ENCODE measurements around the gene SRBD1. TPM values are rescaled to one million over a fixed set of nuclear protein-coding genes. Genes with fewer than 3 reads are reported as not detected.

The SRBD1 gene
- total RNA-seq, 1 donor from 2014 or later, result 6.3 TPM

- ATAC-seq, result no peak
- no peak for DNase-seq
- intact Hi-C loops (cut with micrococcal nuclease), result no loop called here
Observed at GRCh38 chr2:45637440-45637839, 26.4 kb upstream of the SRBD1 start.

GRCh38 chr2:45636008-45636407 is 24.9 kb upstream of the SRBD1 start:
- intact Hi-C loops (cut with micrococcal nuclease), result no loop called here
- ATAC-seq (no peak), DNase-seq (no peak)

GRCh38 chr2:45634223-45634622 is 23.2 kb upstream of the SRBD1 start:
- intact Hi-C loops (cut with micrococcal nuclease), result no loop called here

GRCh38 chr2:45631955-45632354 is 20.9 kb upstream of the SRBD1 start:
- ATAC-seq (no peak), DNase-seq (no peak)
- intact Hi-C loops (cut with micrococcal nuclease), result no loop called here

More at GRCh38 chr2:45634223-45634622, 23.2 kb upstream of the SRBD1 start:
- DNase-seq, result no peak
- ATAC-seq, result no peak

GRCh38 chr2:45631319-45631718 is 20.3 kb upstream of the SRBD1 start:
- intact Hi-C loops (cut with micrococcal nuclease), result no loop called here
- ATAC-seq, result no peak
- no peak for DNase-seq

- no peak for DNase-seq
- intact Hi-C loops (cut with micrococcal nuclease), result no loop called here
- ATAC-seq, result no peak
Observed at GRCh38 chr2:45629971-45630370, 18.9 kb upstream of the SRBD1 start.

- intact Hi-C loops (cut with micrococcal nuclease), result no loop called here
- ATAC-seq, result no peak
- DNase-seq, result no peak
Observed at GRCh38 chr2:45627911-45628310, 16.8 kb upstream of the SRBD1 start.

- DNase-seq (no peak), ATAC-seq (no peak)
- intact Hi-C loops (cut with micrococcal nuclease), result no loop called here
Observed at GRCh38 chr2:45626387-45627221, 15.5 kb upstream of the SRBD1 start.

- intact Hi-C loops (cut with micrococcal nuclease), result no loop called here
- DNase-seq (no peak), ATAC-seq (no peak)
Observed at GRCh38 chr2:45625824-45626223, 14.8 kb upstream of the SRBD1 start.

GRCh38 chr2:45623098-45623497 is 12.0 kb upstream of the SRBD1 start:
- ATAC-seq (no peak), DNase-seq (no peak)
- intact Hi-C loops (cut with micrococcal nuclease), result no loop called here

GRCh38 chr2:45622336-45623075 is 11.4 kb upstream of the SRBD1 start:
- DNase-seq, result no peak
- intact Hi-C loops (cut with micrococcal nuclease), result no loop called here
- ATAC-seq, result no peak

- no peak for DNase-seq
- ATAC-seq, result no peak
- intact Hi-C loops (cut with micrococcal nuclease), result no loop called here
Observed at GRCh38 chr2:45617496-45617895, 6.4 kb upstream of the SRBD1 start.

- ATAC-seq (no peak), DNase-seq (no peak)
- intact Hi-C loops (cut with micrococcal nuclease), result no loop called here
Observed at GRCh38 chr2:45616658-45617411, 5.8 kb upstream of the SRBD1 start.

GRCh38 chr2:45614871-45615415 is 3.9 kb upstream of the SRBD1 start:
- intact Hi-C loops (cut with micrococcal nuclease), result no loop called here
- DNase-seq, result no peak
- ATAC-seq, result no peak

- intact Hi-C loops (cut with micrococcal nuclease), result no loop called here
- no peak for ATAC-seq
- no peak for DNase-seq
Observed at GRCh38 chr2:45614330-45614729, 3.3 kb upstream of the SRBD1 start.

- no peak for ATAC-seq
- DNase-seq, result no peak
- intact Hi-C loops (cut with micrococcal nuclease), result no loop called here
Observed at GRCh38 chr2:45612731-45613130, 1.7 kb upstream of the SRBD1 start.

- no peak for DNase-seq
Observed at GRCh38 chr2:45612285-45612684, 1.2 kb upstream of the SRBD1 start.

GRCh38 chr2:45610281-45611019 is 617 bp downstream of the SRBD1 start:
- ATAC-seq (peak; percentile 79), DNase-seq (peak; percentile 53)
- intact Hi-C loops (cut with micrococcal nuclease), result no loop called here

More at GRCh38 chr2:45612285-45612684, 1.2 kb upstream of the SRBD1 start:
- intact Hi-C loops (cut with micrococcal nuclease), result no loop called here
- ATAC-seq, result no peak

GRCh38 chr2:45607701-45608100 is 3.4 kb downstream of the SRBD1 start:
- ATAC-seq (no peak), DNase-seq (no peak)
- intact Hi-C loops (cut with micrococcal nuclease), result no loop called here

Measured in left ventricle myocardium superior (tissue), 1 donor.